GM18861 (cell line): ENCODE results near the gene ACTR6.

Experiments
- ATAC-seq: cut with Tn5 transposase; IDR thresholded peaks from one replicate; pipeline ENCODE4 v1.9.1; 2021; ENCODE audit not compliant: unreplicated experiment

The ACTR6 gene

DNA sequence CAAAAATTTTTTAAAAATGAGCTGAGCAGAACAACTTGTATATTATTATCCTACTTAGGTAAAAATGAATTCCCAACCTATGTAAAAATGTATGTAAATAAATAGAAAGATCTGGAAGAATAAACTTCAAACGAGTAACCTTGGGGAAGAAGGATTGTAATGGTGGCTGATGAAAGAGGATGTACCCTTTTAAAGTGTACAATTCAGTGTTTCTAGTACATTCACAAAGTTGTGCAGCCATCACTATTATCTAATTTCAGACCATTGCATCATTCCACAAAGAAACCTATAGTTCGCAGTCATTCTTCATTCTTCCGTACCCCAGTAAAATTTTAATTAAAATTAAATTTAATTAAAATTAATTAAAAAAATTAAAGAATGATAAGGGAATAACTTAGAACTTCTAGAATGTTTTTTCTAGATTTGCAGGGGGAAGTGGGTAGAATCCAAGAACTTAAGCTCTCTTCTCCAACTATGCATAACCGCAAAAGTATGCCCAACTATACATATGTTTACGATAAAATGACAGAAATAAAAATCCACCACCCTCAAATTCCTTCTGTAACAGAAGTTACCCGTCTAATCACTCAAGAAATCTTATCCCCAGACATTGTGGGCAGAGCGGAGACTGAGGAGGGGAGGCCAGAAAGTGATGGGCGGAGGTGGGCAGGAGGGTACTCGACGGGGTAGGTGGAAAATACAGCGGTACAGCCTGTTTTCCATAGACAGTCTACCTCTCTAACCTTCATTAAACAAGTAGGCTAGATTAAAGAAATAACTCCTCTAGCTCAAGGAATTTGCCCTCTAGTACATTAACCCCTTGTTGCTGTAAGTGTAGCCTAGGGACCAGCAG is 65.3 kb downstream of the ACTR6 start:
- peak; percentile 17 for ATAC-seq

- ATAC-seq = peak; percentile 68
Observed at GRCh38 chr12:100266585-100266834, 65.9 kb downstream of the ACTR6 start.

DNA sequence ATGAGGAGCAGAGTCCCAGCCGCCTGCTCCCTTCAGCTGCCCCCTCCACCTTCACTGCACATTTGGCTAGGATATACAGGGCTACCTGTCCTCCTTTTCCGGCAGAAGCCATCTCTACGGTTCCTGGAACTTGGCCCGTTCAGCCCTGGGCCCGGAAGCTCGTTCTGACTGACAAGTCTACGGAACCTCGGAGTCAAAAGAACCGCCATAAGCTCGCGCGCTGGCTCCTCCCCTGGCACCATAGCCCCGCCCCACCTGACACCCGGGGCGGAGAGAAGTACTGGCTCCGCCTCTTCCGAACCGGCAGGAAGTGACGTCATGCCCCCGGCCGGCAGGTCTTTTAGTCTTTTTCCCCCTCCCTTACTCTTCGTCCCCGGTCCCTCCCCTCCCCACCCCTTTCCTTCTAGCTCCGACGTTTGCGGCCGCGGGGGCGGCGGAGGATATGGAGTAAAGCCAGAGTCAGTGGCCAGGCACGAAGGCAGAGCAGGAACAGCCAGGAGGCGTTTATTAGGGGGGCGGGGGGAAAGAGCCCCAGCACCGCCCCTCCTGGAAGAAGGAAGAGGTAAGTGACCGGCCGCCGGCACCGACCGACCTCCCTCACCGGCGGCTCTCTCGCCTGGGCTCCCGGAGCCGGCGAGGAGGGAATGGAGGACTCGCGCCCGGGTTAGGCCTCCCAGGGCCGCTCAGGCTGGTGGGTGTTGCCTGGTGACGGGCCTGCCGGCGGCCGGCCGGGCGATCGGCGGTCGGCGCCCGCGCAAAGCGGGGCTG is 66.4 kb downstream of the ACTR6 start, which contains the start of the genes DEPDC4 and SCYL2:
DEPDC4 (minus strand) TSS at position 245 of the 768 bp plus-strand sequence; CDS start at position 242, 3 bp downstream.
SCYL2 (plus strand) TSS at position 343 of the 768 bp plus-strand sequence. CDS start 15,794 bp downstream, outside the sequence.
- ATAC-seq = peak; percentile 76

GRCh38 chr12:100267603-100268281 is 67.1 kb downstream of the ACTR6 start:
- peak; percentile 9 for ATAC-seq

DNA sequence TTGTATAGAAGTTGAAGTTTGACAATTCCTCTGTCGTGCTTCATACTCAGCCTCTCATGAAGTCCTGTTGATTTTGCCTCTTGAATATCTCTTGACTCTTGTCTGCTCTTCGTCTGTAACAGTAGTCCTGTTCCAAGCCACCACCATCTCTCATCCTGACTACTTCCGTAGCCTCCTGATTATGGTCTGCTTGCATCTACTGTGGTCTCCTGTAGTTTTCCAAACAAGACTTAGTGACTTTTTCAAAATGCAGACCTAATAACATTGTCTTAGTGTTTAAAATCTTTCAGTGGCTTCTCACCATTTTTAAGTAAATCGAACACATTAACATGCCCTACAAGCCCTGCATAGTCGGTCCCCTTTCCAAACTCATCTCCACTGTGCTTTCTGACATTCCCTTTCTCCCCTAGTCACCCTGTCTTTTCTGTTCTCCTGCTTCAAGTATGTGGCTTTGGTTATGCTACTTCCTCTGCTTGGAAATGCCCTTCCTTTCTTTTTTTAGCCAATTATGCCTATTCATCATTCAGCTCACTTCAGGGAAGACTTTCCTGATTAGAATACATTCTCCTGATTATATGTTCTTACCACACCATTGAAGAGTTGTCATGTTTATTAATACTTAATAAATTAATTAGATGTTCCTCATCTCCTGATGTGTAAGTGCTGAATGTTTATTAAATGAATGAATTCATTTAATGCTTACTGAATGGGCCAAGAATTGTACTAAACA is 68.4 kb downstream of the ACTR6 start:
- ATAC-seq = no peak

DNA sequence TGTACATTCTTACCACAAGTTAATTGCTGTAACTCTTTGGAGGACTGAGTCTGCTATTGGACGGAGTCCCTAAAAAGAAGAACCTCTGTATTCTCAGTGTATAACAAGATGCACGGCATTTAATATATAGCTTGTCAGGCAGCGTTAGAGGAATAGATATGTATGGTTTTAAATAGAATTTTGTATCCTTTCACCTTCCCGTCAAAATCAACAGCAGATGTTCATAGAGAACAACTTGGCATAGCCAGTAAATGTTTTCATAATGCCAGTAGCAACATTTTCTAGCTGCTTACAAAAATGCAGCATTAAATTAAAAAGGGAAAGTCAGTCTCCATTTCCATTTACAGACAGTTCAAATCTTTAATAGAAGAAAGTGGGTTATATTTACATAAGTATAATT is 73.2 kb downstream of the ACTR6 start:
- ATAC-seq = no peak
